DND-41 (cell line): ENCODE data around the gene BRINP1.

ENCODE experiments used
- ATAC-seq: fragments of 200-7000 bp; cut with Tn5 transposase; 3 replicates; pipeline ENCODE4 v1.9.1; 2021; ENCODE audit warnings: low read depth; ENCODE audit not compliant: insufficient read depth
- DNase-seq: peaks from one replicate; pipeline ENCODE4 v3.0.0-alpha.2; 2020
- H2AFZ ChIP-seq: 2 replicates; pipeline ENCODE4 v1.6.0; 2012; ENCODE audit warnings: low read depth, low read length
- H3K27ac ChIP-seq: 2 replicates; pipeline ENCODE4 v1.5.1; 2012; ENCODE audit warnings: low read length, inconsistent platforms
- H3K27me3 ChIP-seq: fragments of 200-600 bp; sonication (generic); 2 replicates; pipeline ENCODE4 v1.6.0; 2012; ENCODE audit warnings: low read length, mild to moderate bottlenecking, inconsistent platforms; ENCODE audit not compliant: insufficient read depth, poor library complexity
- H3K36me3 ChIP-seq: 2 replicates; pipeline ENCODE4 v1.5.1; 2012; ENCODE audit warnings: low read length, inconsistent platforms; ENCODE audit not compliant: insufficient read depth
- H3K4me1 ChIP-seq: 2 replicates; pipeline ENCODE4 v1.5.1; 2012; ENCODE audit warnings: mild to moderate bottlenecking, low read length; ENCODE audit not compliant: insufficient read depth
- H3K4me2 ChIP-seq: 2 replicates; pipeline ENCODE4 v1.6.0; 2012; ENCODE audit warnings: mild to moderate bottlenecking, moderate library complexity, low read length, inconsistent platforms; ENCODE audit not compliant: insufficient read depth
- H3K4me3 ChIP-seq, 2 experiments: fragments of 200-600 bp in 1 of 2; shearing (Covaris generic) in 1 of 2; 2 replicates each; pipeline ENCODE4 v1.5.1; 2012 to 2016; ENCODE audit warnings: inconsistent platforms in 2 of 2, low read length in 2 of 2, mild to moderate bottlenecking in 2 of 2, low read depth in 1 of 2, moderate library complexity in 1 of 2
- H3K79me2 ChIP-seq: 2 replicates; pipeline ENCODE4 v1.6.0; 2012; ENCODE audit warnings: low read length, inconsistent platforms; ENCODE audit not compliant: insufficient read depth
- H3K9ac ChIP-seq: 2 replicates; pipeline ENCODE4 v1.6.0; 2012; ENCODE audit warnings: low read depth, mild to moderate bottlenecking, inconsistent platforms, low read length, moderate library complexity
- H3K9me3 ChIP-seq: 2 replicates; pipeline ENCODE4 v1.5.1; 2012; ENCODE audit warnings: low read length, moderate library complexity, mild to moderate bottlenecking, inconsistent platforms; ENCODE audit not compliant: insufficient read depth, severe bottlenecking
- H4K20me1 ChIP-seq: 2 replicates; pipeline ENCODE4 v1.6.0; 2012; ENCODE audit warnings: low read length; ENCODE audit not compliant: insufficient read depth
- CTCF ChIP-seq: IDR thresholded peaks from 2 replicates; pipeline ENCODE4 v1.5.1; 2012; ENCODE audit warnings: borderline replicate concordance, low read length, moderate library complexity, mild to moderate bottlenecking; ENCODE audit not compliant: poor library complexity, severe bottlenecking; ENCODE audit errors: extremely low read depth
- EZH2 ChIP-seq: IDR thresholded peaks from 3 replicates; pipeline ENCODE4 v1.6.1; 2012; ENCODE audit warnings: borderline replicate concordance, low read depth, mild to moderate bottlenecking, moderate library complexity, low read length, inconsistent platforms; ENCODE audit not compliant: severe bottlenecking

BRINP1 gene

GRCh38 chr9:119412399-119412798, 43.2 kb upstream of the BRINP1 start:
- no peak overlapping the region for H3K27ac ChIP-seq

DNA sequence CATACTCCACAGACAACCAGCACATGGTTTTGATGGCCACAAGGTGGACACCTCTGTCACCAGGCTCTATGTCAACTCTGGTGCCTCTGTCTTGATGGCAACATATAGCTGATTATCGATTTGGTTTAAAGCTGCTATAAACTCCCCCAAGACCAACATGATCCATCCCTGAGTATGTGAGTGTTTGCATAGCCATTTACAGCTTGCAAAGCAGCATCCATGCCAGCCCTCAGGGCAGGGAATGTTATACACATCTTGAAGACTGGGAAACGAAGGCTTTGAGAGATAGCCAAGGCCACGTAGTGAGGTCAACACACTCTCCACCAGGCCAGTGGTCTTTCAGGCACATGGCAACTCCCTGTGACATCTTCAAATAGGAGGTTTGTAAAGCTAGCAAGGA, 40.3 kb upstream of the BRINP1 start:
- Histone ChIP-seq H3K79me2 (no peaks in the 10 kb centered on the region), H3K27me3 (no peaks in the 10 kb centered on the region), H3K4me2 (no peak overlapping the region), H4K20me1 (no peaks in the 10 kb centered on the region), H3K27ac (no peak overlapping the region), H3K36me3 (no peaks in the 10 kb centered on the region), H2AFZ (no peak overlapping the region), H3K4me1 (no peaks in the 10 kb centered on the region), H3K9ac (no peak overlapping the region), H3K4me3 (no peak overlapping the region), H3K9me3 (no peaks in the 10 kb centered on the region)
- ATAC-seq (no peak), DNase-seq (no peak)
- no peak for TF ChIP-seq EZH2
- no peak for TF ChIP-seq CTCF

More at GRCh38 chr9:119412399-119412798, 43.2 kb upstream of the BRINP1 start:
- no peaks in the 10 kb centered on the region for H3K4me1 ChIP-seq
- H4K20me1 ChIP-seq, result no peaks in the 10 kb centered on the region
- H3K4me2 ChIP-seq, result no peak overlapping the region
- TF ChIP-seq EZH2 (no peak), CTCF (no peak)
- no peak overlapping the region for H2AFZ ChIP-seq
- no peaks in the 10 kb centered on the region for H3K36me3 ChIP-seq
- H3K9ac ChIP-seq, result no peak overlapping the region
- H3K79me2 ChIP-seq, result no peaks in the 10 kb centered on the region
- no peaks in the 10 kb centered on the region for H3K9me3 ChIP-seq
- no peak overlapping the region for H3K4me3 ChIP-seq
- H3K27me3 ChIP-seq, result no peaks in the 10 kb centered on the region
- no peak for DNase-seq
- ATAC-seq, result no peak

DNA sequence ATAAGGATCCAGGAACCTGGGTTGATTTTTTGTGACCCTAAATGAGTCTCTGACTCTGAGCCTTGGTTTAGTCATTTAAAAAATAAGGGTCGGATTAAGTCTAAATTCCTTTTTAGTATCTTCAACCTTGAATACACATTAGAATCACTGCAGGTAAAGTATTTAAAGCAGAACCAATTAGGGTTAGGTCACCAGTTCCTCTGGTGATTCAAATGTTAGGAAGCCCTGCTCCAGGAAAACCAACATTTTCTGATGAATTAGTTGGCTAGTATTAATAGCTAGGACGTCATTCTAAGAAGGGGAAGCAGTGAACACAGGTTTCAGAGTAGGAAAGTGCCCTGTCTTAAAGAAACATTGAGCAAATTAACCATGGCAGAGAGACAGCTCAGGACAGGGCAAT, 31.4 kb upstream of the BRINP1 start:
- ATAC-seq, result no peak
- Histone ChIP-seq H3K4me3 (no peak overlapping the region), H3K9ac (no peak overlapping the region), H3K27me3 (no peaks in the 10 kb centered on the region), H2AFZ (no peak overlapping the region), H3K79me2 (no peaks in the 10 kb centered on the region), H3K4me1 (no peaks in the 10 kb centered on the region), H3K9me3 (no peaks in the 10 kb centered on the region), H3K4me2 (no peak overlapping the region), H3K27ac (no peak overlapping the region), H4K20me1 (no peaks in the 10 kb centered on the region), H3K36me3 (no peaks in the 10 kb centered on the region)
- DNase-seq, result no peak
- no peak for TF ChIP-seq EZH2
- no peak for TF ChIP-seq CTCF

GRCh38 chr9:119398350-119398749, 29.1 kb upstream of the BRINP1 start:
- Histone ChIP-seq H3K27me3 (no peaks in the 10 kb centered on the region), H3K79me2 (no peaks in the 10 kb centered on the region), H2AFZ (no peak overlapping the region), H3K4me2 (no peak overlapping the region), H4K20me1 (no peaks in the 10 kb centered on the region), H3K4me3 (no peak overlapping the region), H3K9me3 (no peaks in the 10 kb centered on the region), H3K36me3 (no peaks in the 10 kb centered on the region), H3K27ac (no peak overlapping the region), H3K4me1 (no peaks in the 10 kb centered on the region), H3K9ac (no peak overlapping the region)
- ATAC-seq (no peak), DNase-seq (no peak)
- TF ChIP-seq EZH2 (no peak), CTCF (no peak)
